Neural progenitor cell (in vitro differentiated cells): ENCODE results near the gene TTPAL. TPM values are rescaled to one million over a fixed set of nuclear protein-coding genes. Genes with fewer than 3 reads are reported as not detected.

Experiments
- DNase-seq: peaks from one replicate; pipeline ENCODE4 v3.0.0-alpha.2; 2016; ENCODE audit warnings: low spot score
- H2AFZ ChIP-seq: fragments of 200-600 bp; sonication (generic); replicated peaks from 2 replicates; pipeline ENCODE4 v1.6.1; 2016; ENCODE audit warnings: antibody characterized with exemption
- H3F3A ChIP-seq: fragments of 200-600 bp; sonication (generic); 2 replicates; pipeline ENCODE4 v1.6.1; 2016; ENCODE audit warnings: antibody characterized with exemption, low read depth
- H3K27ac ChIP-seq: fragments of 200-600 bp; sonication (generic); 2 replicates; pipeline ENCODE4 v1.5.1; 2016; ENCODE audit warnings: mild to moderate bottlenecking
- H3K27me3 ChIP-seq: fragments of 200-600 bp; sonication (generic); 2 replicates; pipeline ENCODE4 v1.6.1; 2016; ENCODE audit warnings: mild to moderate bottlenecking, moderate library complexity
- H3K36me3 ChIP-seq: fragments of 200-600 bp; sonication (generic); 2 replicates; pipeline ENCODE4 v1.5.1; 2016
- H3K4me1 ChIP-seq: fragments of 200-600 bp; sonication (generic); 2 replicates; pipeline ENCODE4 v1.6.1; 2016; ENCODE audit warnings: mixed run types
- H3K4me2 ChIP-seq: fragments of 200-600 bp; sonication (generic); 2 replicates; pipeline ENCODE4 v1.6.1; 2016
- H3K4me3 ChIP-seq: fragments of 200-600 bp; sonication (generic); 2 replicates; pipeline ENCODE4 v1.5.1; 2016
- H3K79me2 ChIP-seq: fragments of 200-600 bp; sonication (generic); 2 replicates; pipeline ENCODE4 v1.6.1; 2016; ENCODE audit warnings: low read depth
- H3K9ac ChIP-seq: fragments of 200-600 bp; sonication (generic); 2 replicates; pipeline ENCODE4 v1.6.1; 2016
- H3K9me3 ChIP-seq: fragments of 200-600 bp; sonication (generic); 2 replicates; pipeline ENCODE4 v1.5.1; 2016; ENCODE audit warnings: low read depth
- H4K20me1 ChIP-seq: fragments of 200-600 bp; sonication (generic); 2 replicates; pipeline ENCODE4 v1.6.1; 2016; ENCODE audit warnings: low read depth
- H3K27ac Mint-ChIP-seq: 3 replicates; pipeline ENCODE4 v1.8.0; 2021; ENCODE audit warnings: mixed read lengths
- H3K27me3 Mint-ChIP-seq: 2 replicates; pipeline ENCODE4 v1.8.0; 2022; ENCODE audit warnings: low read depth, mild to moderate bottlenecking, inconsistent platforms, moderate library complexity, mixed read lengths; ENCODE audit not compliant: insufficient read depth
- H3K36me3 Mint-ChIP-seq: 3 replicates; pipeline ENCODE4 v1.8.0; 2021; ENCODE audit warnings: mixed read lengths
- H3K4me1 Mint-ChIP-seq: 3 replicates; pipeline ENCODE4 v1.8.0; 2021; ENCODE audit warnings: mixed read lengths
- H3K4me3 Mint-ChIP-seq: 3 replicates; pipeline ENCODE4 v1.8.0; 2021; ENCODE audit warnings: mild to moderate bottlenecking, moderate library complexity, mixed read lengths
- H3K9me3 Mint-ChIP-seq: 3 replicates; pipeline ENCODE4 v1.8.0; 2020; ENCODE audit warnings: mixed read lengths
- CTCF ChIP-seq: fragments of 200-600 bp; sonication (generic); IDR thresholded peaks from 2 replicates; pipeline ENCODE4 v1.5.1; 2017; ENCODE audit warnings: antibody characterized with exemption, mild to moderate bottlenecking
- EZH2 ChIP-seq: fragments of 200-600 bp; sonication (generic); IDR thresholded peaks from 2 replicates; pipeline ENCODE4 v1.6.1; 2017; ENCODE audit warnings: antibody characterized with exemption, mild to moderate bottlenecking, moderate library complexity
- EZH2phosphoT487 ChIP-seq: fragments of 200-600 bp; sonication (generic); IDR thresholded peaks from 2 replicates; pipeline ENCODE4 v1.6.1; 2017; ENCODE audit warnings: antibody characterized with exemption
- total RNA-seq: library from RNA; depleted of rRNA; stranded (reverse); fragments of >200 nt; gene quantifications from 2 replicates; pipeline ENCODE4 v1.2.3, GENCODE V29; 2015; ENCODE audit warnings: low replicate concordance

TTPAL gene
- total RNA-seq, 1 donor from 2014 or later = 7.8 TPM

GRCh38 chr20:44481719-44482416 lies 6.2 kb downstream of the TTPAL start:
- H3F3A ChIP-seq = no peaks in the 10 kb centered on the region
- no peaks in the 10 kb centered on the region for H3K27me3 ChIP-seq
- H3K4me3 ChIP-seq = no peak overlapping the region
- no peaks in the 10 kb centered on the region for H3K9me3 ChIP-seq
- H3K36me3 ChIP-seq = no peaks in the 10 kb centered on the region
- H3K27ac ChIP-seq = no peak overlapping the region
- no peaks in the 10 kb centered on the region for H3K4me1 Mint-ChIP-seq
- no peak overlapping the region for H3K27ac Mint-ChIP-seq
- H3K4me1 ChIP-seq = no peaks in the 10 kb centered on the region
- TF ChIP-seq CTCF (no peak), EZH2 (no peak), EZH2phosphoT487 (no peak)
- H3K4me3 Mint-ChIP-seq = no peak overlapping the region
- H3K79me2 ChIP-seq = peaks cover 4% of the 10 kb centered on the region
- no peaks in the 10 kb centered on the region for H3K27me3 Mint-ChIP-seq
- H3K9ac ChIP-seq = no peak overlapping the region
- no peak for DNase-seq
- no peak overlapping the region for H2AFZ ChIP-seq
- no peaks in the 10 kb centered on the region for H3K9me3 Mint-ChIP-seq
- H3K4me2 ChIP-seq = no peak overlapping the region
- H4K20me1 ChIP-seq = no peaks in the 10 kb centered on the region
- H3K36me3 Mint-ChIP-seq = peaks cover 10% of the 10 kb centered on the region

- H3K4me1 Mint-ChIP-seq = no peaks in the 10 kb centered on the region
- H3K4me3 Mint-ChIP-seq = no peak overlapping the region
- no peaks in the 10 kb centered on the region for H3K9me3 ChIP-seq
- H3K36me3 ChIP-seq = no peaks in the 10 kb centered on the region
- H2AFZ ChIP-seq = no peak overlapping the region
- peaks cover 10% of the 10 kb centered on the region for H3K36me3 Mint-ChIP-seq
- no peaks in the 10 kb centered on the region for H3K27me3 ChIP-seq
- no peak for DNase-seq
- no peaks in the 10 kb centered on the region for H3K9me3 Mint-ChIP-seq
- no peak overlapping the region for H3K27ac Mint-ChIP-seq
- H3K4me1 ChIP-seq = no peaks in the 10 kb centered on the region
- no peak overlapping the region for H3K4me2 ChIP-seq
- H4K20me1 ChIP-seq = no peaks in the 10 kb centered on the region
- H3F3A ChIP-seq = no peaks in the 10 kb centered on the region
- no peak overlapping the region for H3K9ac ChIP-seq
- TF ChIP-seq CTCF (no peak), EZH2phosphoT487 (no peak), EZH2 (no peak)
- H3K27me3 Mint-ChIP-seq = no peaks in the 10 kb centered on the region
- H3K27ac ChIP-seq = no peak overlapping the region
- no peak overlapping the region for H3K4me3 ChIP-seq
- no peaks in the 10 kb centered on the region for H3K79me2 ChIP-seq
Observed at GRCh38 chr20:44483112-44483511, 7.4 kb downstream of the TTPAL start.

- Mint-ChIP-seq H3K27ac (no peak overlapping the region), H3K4me3 (no peak overlapping the region), H3K4me1 (no peaks in the 10 kb centered on the region), H3K36me3 (peaks cover 20% of the 10 kb centered on the region), H3K9me3 (no peaks in the 10 kb centered on the region), H3K27me3 (no peaks in the 10 kb centered on the region)
- Histone ChIP-seq H2AFZ (no peak overlapping the region), H3K4me1 (no peaks in the 10 kb centered on the region), H3K27ac (no peak overlapping the region), H3K4me2 (no peak overlapping the region), H3K4me3 (no peak overlapping the region), H3K79me2 (no peaks in the 10 kb centered on the region), H3K27me3 (no peaks in the 10 kb centered on the region), H3K9me3 (no peaks in the 10 kb centered on the region), H3K9ac (no peak overlapping the region), H3F3A (no peaks in the 10 kb centered on the region), H3K36me3 (no peaks in the 10 kb centered on the region), H4K20me1 (no peaks in the 10 kb centered on the region)
- no peak for DNase-seq
- no peak for TF ChIP-seq CTCF
- TF ChIP-seq EZH2 = no peak
Observed at GRCh38 chr20:44485078-44485829, 9.6 kb downstream of the TTPAL start.
